ENCODE results near the gene EPHB1. TPM values are rescaled to one million over a fixed set of nuclear protein-coding genes. Genes with fewer than 3 reads are reported as not detected.

The EPHB1 gene
- total and polyA plus RNA-seq, 2 of the 13 experiments (the other 11 are each of a cell fraction or from before 2014, with no cell fraction given): 0.07 to 0.21 TPM

GRCh38 chr3:135263331-135263730 lies 468.3 kb downstream of the EPHB1 start:
- ChIA-PET POLR2A (no interaction called here), CTCF (ENCODE audit: low intra/inter-chr PET ratio, low total read pairs) (no interaction called here)
- Histone ChIP-seq H3K4me1 (ENCODE audit: insufficient read depth, low read length) (no peaks in the 10 kb centered on the region), H3K9ac (ENCODE audit: insufficient read depth, low read depth, low read length) (no peak overlapping the region), H2AFZ (ENCODE audit: low read length) (no peak overlapping the region), H3K9me3 (ENCODE audit: low read length) (no peaks in the 10 kb centered on the region), H3K4me3 (replicated peaks in 1 of 3; ENCODE audit: insufficient read depth in 1 of 3, low read depth in 2 of 3, low read length in 3 of 3) (no peak overlapping the region), H3K4me2 (ENCODE audit: low read depth, low read length) (no peak overlapping the region), H3K27ac (ENCODE audit: extremely low read length, insufficient read depth, low read length) (no peak overlapping the region), H3K79me2 (ENCODE audit: insufficient read depth, low read length) (no peaks in the 10 kb centered on the region), H4K20me1 (ENCODE audit: insufficient read depth, low read length) (no peaks in the 10 kb centered on the region), H3K36me3 (replicated peaks in 1 of 2; ENCODE audit: control insufficient read depth in 1 of 2, insufficient read depth in 2 of 2, low read length in 2 of 2) (no peaks in the 10 kb centered on the region), H3K27me3 (ENCODE audit: control insufficient read depth in 1 of 2, insufficient read depth in 2 of 2, low read length in 2 of 2) (no peaks in the 10 kb centered on the region)
- BruUV-seq (replicated peaks): no TSS peak
- TF ChIP-seq ZNF782 (CRISPR knock-in tag; IDR thresholded peaks at IDR 0.05; ENCODE audit: borderline replicate concordance) (no peak), HOXA3 (CRISPR knock-in tag; IDR thresholded peaks at IDR 0.05) (no peak), KAT2B (IDR thresholded peaks at IDR 0.05; ENCODE audit: borderline replicate concordance, low read depth, low read length) (no peak), GATAD2A (CRISPR knock-in tag; IDR thresholded peaks at IDR 0.05) (no peak), CHD2 (IDR thresholded peaks at IDR 0.05; ENCODE audit: low read depth, low read length) (no peak), MIXL1 (CRISPR knock-in tag; IDR thresholded peaks at IDR 0.05) (no peak), ZFYVE20 (CRISPR knock-in tag; IDR thresholded peaks at IDR 0.05; ENCODE audit: borderline replicate concordance, low read depth) (no peak), ZNF883 (CRISPR knock-in tag; IDR thresholded peaks at IDR 0.05; ENCODE audit: not compliant biosample characterization) (no peak), RFX3 (CRISPR knock-in tag; IDR thresholded peaks at IDR 0.05) (no peak), HNF4G (IDR thresholded peaks at IDR 0.05; ENCODE audit: borderline replicate concordance, low read depth, low read length) (no peak), HNF4G (CRISPR knock-in tag; IDR thresholded peaks at IDR 0.05; ENCODE audit: borderline replicate concordance, low read depth) (no peak), ATM (IDR thresholded peaks at IDR 0.05; ENCODE audit: borderline replicate concordance) (no peak), MAFK (conservative IDR thresholded peaks at IDR 0.05 in 1 of 2, IDR thresholded peaks at IDR 0.05 in 1 of 2; ENCODE audit: low read length in 2 of 2) (no peak), SUZ12 (IDR thresholded peaks at IDR 0.05; ENCODE audit: low read depth, low read length) (no peak), LRRFIP1 (CRISPR knock-in tag; conservative IDR thresholded peaks at IDR 0.05) (no peak), ZNF431 (CRISPR knock-in tag; IDR thresholded peaks at IDR 0.05; ENCODE audit: borderline replicate concordance, low read depth) (no peak), E2F5 (CRISPR knock-in tag; conservative IDR thresholded peaks at IDR 0.05) (no peak)
- intact Hi-C loops (cut with micrococcal nuclease; ENCODE audit: unreplicated experiment): no loop called here
- ATAC-seq: no peak
- no peak for DNase-seq (ENCODE audit: low spot score)
- no peak for FAIRE-seq
- in situ Hi-C loops (cut with HindIII; ENCODE audit: extremely low pct_ligation_motif_present, low pct_unique_long_range_greater_than_20kb): no loop called here
- WGBS (ENCODE audit: low lambda C conversion rate): 14% methylated on average over 1 of the region's 3 CpGs
